Stomach smooth muscle (tissue), 2 donors: Measurements from ENCODE around the gene BRIP1.

Experiments used
- H3K27ac ChIP-seq: one replicate; pipeline ENCODE4 v1.7.0; 2013; ENCODE audit warnings: mild to moderate bottlenecking, low read length, inconsistent platforms
- H3K27me3 ChIP-seq, 2 donors: one replicate each; pipeline ENCODE4 v1.7.0; 2013; ENCODE audit warnings: low read length in 2 of 2; ENCODE audit not compliant: insufficient read depth in 2 of 2, control insufficient read depth in 1 of 2
- H3K36me3 ChIP-seq, 2 donors: one replicate each; pipeline ENCODE4 v1.7.0; 2013; ENCODE audit warnings: low read length in 2 of 2; ENCODE audit not compliant: control insufficient read depth in 2 of 2, insufficient read depth in 2 of 2
- H3K4me1 ChIP-seq: one replicate; pipeline ENCODE4 v1.7.0; 2013; ENCODE audit warnings: low read length; ENCODE audit not compliant: control insufficient read depth, insufficient read depth
- H3K4me3 ChIP-seq, 2 donors: one replicate each; pipeline ENCODE4 v1.7.0; 2013; ENCODE audit warnings: low read length in 2 of 2
- H3K9ac ChIP-seq, 2 donors: one replicate each; pipeline ENCODE4 v1.7.0; 2013; ENCODE audit warnings: low read length in 2 of 2, mild to moderate bottlenecking in 1 of 2
- H3K9me3 ChIP-seq, 2 donors: one replicate each; pipeline ENCODE4 v1.7.0; 2013; ENCODE audit warnings: low read length in 2 of 2; ENCODE audit not compliant: control insufficient read depth in 2 of 2
- donor health status: healthy.
- donor health status: Pancreatic carcinoma.

Gene BRIP1

GRCh38 chr17:61803796-61804195, 59.5 kb downstream of the BRIP1 start:
- Histone ChIP-seq H3K9ac (no peak overlapping the region), H3K27me3 (no peaks in the 10 kb centered on the region), H3K36me3 (no peaks in the 10 kb centered on the region), H3K4me1 (no peaks in the 10 kb centered on the region), H3K27ac (no peak overlapping the region), H3K4me3 (no peak overlapping the region), H3K9me3 (no peaks in the 10 kb centered on the region)

- no peak overlapping the region for H3K4me3 ChIP-seq
- no peaks in the 10 kb centered on the region for H3K9me3 ChIP-seq
- no peak overlapping the region for H3K9ac ChIP-seq
- H3K27me3 ChIP-seq, result no peaks in the 10 kb centered on the region
- H3K4me1 ChIP-seq, result no peaks in the 10 kb centered on the region
- no peaks in the 10 kb centered on the region for H3K36me3 ChIP-seq
- H3K27ac ChIP-seq, result no peak overlapping the region
Observed at GRCh38 chr17:61803216-61803615, 60.1 kb downstream of the BRIP1 start.

- Histone ChIP-seq H3K4me3 (no peak overlapping the region), H3K27ac (no peak overlapping the region), H3K9ac (no peak overlapping the region), H3K36me3 (no peaks in the 10 kb centered on the region), H3K9me3 (no peaks in the 10 kb centered on the region), H3K27me3 (no peaks in the 10 kb centered on the region), H3K4me1 (no peaks in the 10 kb centered on the region)
Observed at GRCh38 chr17:61799812-61800484, 63.4 kb downstream of the BRIP1 start.

- no peak overlapping the region for H3K27ac ChIP-seq
- H3K4me3 ChIP-seq, result no peak overlapping the region
- no peaks in the 10 kb centered on the region for H3K27me3 ChIP-seq
- H3K9ac ChIP-seq, result no peak overlapping the region
- no peaks in the 10 kb centered on the region for H3K4me1 ChIP-seq
- H3K36me3 ChIP-seq, result no peaks in the 10 kb centered on the region
- no peaks in the 10 kb centered on the region for H3K9me3 ChIP-seq
Observed at GRCh38 chr17:61797283-61797682, 66.0 kb downstream of the BRIP1 start.

GRCh38 chr17:61795546-61795945, 67.8 kb downstream of the BRIP1 start:
- Histone ChIP-seq H3K36me3 (no peaks in the 10 kb centered on the region), H3K27ac (no peak overlapping the region), H3K9me3 (no peaks in the 10 kb centered on the region), H3K27me3 (no peaks in the 10 kb centered on the region), H3K4me3 (no peak overlapping the region), H3K9ac (no peak overlapping the region), H3K4me1 (no peaks in the 10 kb centered on the region)

- H3K36me3 ChIP-seq, result no peaks in the 10 kb centered on the region
- no peaks in the 10 kb centered on the region for H3K9me3 ChIP-seq
- H3K9ac ChIP-seq, result no peak overlapping the region
- no peak overlapping the region for H3K4me3 ChIP-seq
- H3K27me3 ChIP-seq, result no peaks in the 10 kb centered on the region
- H3K27ac ChIP-seq, result no peak overlapping the region
- no peaks in the 10 kb centered on the region for H3K4me1 ChIP-seq
Observed at GRCh38 chr17:61794792-61795191, 68.5 kb downstream of the BRIP1 start.

- no peak overlapping the region for H3K4me3 ChIP-seq
- H3K9ac ChIP-seq, result no peak overlapping the region
- no peaks in the 10 kb centered on the region for H3K4me1 ChIP-seq
- H3K9me3 ChIP-seq, result no peaks in the 10 kb centered on the region
- H3K27me3 ChIP-seq, result no peaks in the 10 kb centered on the region
- H3K36me3 ChIP-seq, result no peaks in the 10 kb centered on the region
- no peak overlapping the region for H3K27ac ChIP-seq
Observed at GRCh38 chr17:61794242-61794641, 69.1 kb downstream of the BRIP1 start.

GRCh38 chr17:61793565-61793964, 69.8 kb downstream of the BRIP1 start:
- H3K36me3 ChIP-seq, result no peaks in the 10 kb centered on the region
- H3K9ac ChIP-seq, result no peak overlapping the region
- no peak overlapping the region for H3K4me3 ChIP-seq
- no peaks in the 10 kb centered on the region for H3K27me3 ChIP-seq
- H3K27ac ChIP-seq, result no peak overlapping the region
- H3K4me1 ChIP-seq, result no peaks in the 10 kb centered on the region
- H3K9me3 ChIP-seq, result no peaks in the 10 kb centered on the region

- no peak overlapping the region for H3K9ac ChIP-seq
- no peaks in the 10 kb centered on the region for H3K27me3 ChIP-seq
- H3K4me3 ChIP-seq, result no peak overlapping the region
- no peaks in the 10 kb centered on the region for H3K4me1 ChIP-seq
- no peaks in the 10 kb centered on the region for H3K36me3 ChIP-seq
- H3K27ac ChIP-seq, result no peak overlapping the region
- no peaks in the 10 kb centered on the region for H3K9me3 ChIP-seq
Observed at GRCh38 chr17:61789872-61790271, 73.5 kb downstream of the BRIP1 start.

- no peaks in the 10 kb centered on the region for H3K4me1 ChIP-seq
- no peaks in the 10 kb centered on the region for H3K27me3 ChIP-seq
- H3K9me3 ChIP-seq, result no peaks in the 10 kb centered on the region
- no peak overlapping the region for H3K27ac ChIP-seq
- no peak overlapping the region for H3K4me3 ChIP-seq
- no peak overlapping the region for H3K9ac ChIP-seq
- H3K36me3 ChIP-seq, result no peaks in the 10 kb centered on the region
Observed at GRCh38 chr17:61786088-61786487, 77.2 kb downstream of the BRIP1 start.

GRCh38 chr17:61784510-61784909, 78.8 kb downstream of the BRIP1 start:
- H3K27me3 ChIP-seq, result no peaks in the 10 kb centered on the region

More at GRCh38 chr17:61784510-61784909, 78.8 kb downstream of the BRIP1 start:
- Histone ChIP-seq H3K9ac (no peak overlapping the region), H3K9me3 (no peaks in the 10 kb centered on the region), H3K27ac (no peak overlapping the region), H3K4me1 (no peaks in the 10 kb centered on the region), H3K36me3 (no peaks in the 10 kb centered on the region), H3K4me3 (no peak overlapping the region)
